Measurements from ENCODE around the gene PGP.

PGP gene

DNA sequence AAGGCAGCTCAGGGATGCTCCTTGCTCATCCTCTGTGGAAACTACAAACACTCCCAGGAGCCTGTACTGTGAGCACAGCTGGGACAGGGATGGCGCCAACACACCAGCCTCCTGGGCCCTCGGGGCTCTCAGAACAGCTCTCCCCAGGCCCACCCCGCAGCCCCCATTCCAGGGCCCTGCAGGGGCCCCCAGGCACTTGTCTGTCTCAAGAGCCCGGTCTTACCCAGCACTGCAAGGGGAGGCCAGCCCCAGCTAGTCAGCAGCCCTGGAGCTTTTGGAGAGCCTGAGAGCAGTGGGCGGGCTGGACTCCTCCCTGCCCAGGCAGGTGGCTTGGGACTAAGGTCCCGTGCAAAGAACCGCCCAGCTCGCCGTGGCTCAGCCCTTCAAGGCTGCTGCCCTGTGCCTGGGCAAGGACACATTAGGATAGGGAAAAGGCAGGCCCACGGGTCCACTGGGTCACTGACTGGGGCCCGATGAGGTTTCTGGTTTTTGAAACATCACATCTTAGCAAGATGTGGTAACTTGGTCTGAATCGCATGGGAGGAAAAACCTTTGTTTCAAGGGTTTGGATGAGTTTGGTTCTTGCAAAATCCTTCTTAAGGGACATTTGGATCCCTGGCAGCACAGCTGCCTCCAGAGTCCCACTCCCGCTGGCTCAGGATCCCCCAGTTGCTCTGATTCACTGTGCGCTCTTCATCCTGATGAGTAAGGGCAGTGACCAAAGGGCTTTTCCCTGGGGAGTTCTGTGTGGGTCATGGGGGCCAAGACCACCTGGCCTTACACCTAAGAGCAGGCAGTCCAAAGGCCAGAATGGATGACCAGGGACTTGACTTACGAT lies 24.4 kb upstream of the PGP start:
- POLR2A ChIA-PET = interaction anchor here (0.7 to 1.5 kb wide), 3 partner anchors 13 to 24 kb away, joined by 3 to 8 read pairs (median 4); partner anchors contain the start of genes ECI1 and PGP
- TF ChIP-seq BHLHE40 (IDR thresholded peaks at IDR 0.05; ENCODE audit: borderline replicate concordance) = no peak
- TF ChIP-seq L3MBTL2 (conservative IDR thresholded peaks at IDR 0.05) = no peak
- no peak for TF ChIP-seq ELF4 (IDR thresholded peaks at IDR 0.05)
- TF ChIP-seq CTBP1 (IDR thresholded peaks at IDR 0.05; ENCODE audit: borderline replicate concordance) = no peak
- no peak for TF ChIP-seq NFRKB (IDR thresholded peaks at IDR 0.05)
- TF ChIP-seq FOXK2 (IDR thresholded peaks at IDR 0.05) = no peak
- no peak for TF ChIP-seq FOXA1 (IDR thresholded peaks at IDR 0.05)
- no peak for TF ChIP-seq SP1 (IDR thresholded peaks at IDR 0.05)
- TF ChIP-seq, protein P1, sequence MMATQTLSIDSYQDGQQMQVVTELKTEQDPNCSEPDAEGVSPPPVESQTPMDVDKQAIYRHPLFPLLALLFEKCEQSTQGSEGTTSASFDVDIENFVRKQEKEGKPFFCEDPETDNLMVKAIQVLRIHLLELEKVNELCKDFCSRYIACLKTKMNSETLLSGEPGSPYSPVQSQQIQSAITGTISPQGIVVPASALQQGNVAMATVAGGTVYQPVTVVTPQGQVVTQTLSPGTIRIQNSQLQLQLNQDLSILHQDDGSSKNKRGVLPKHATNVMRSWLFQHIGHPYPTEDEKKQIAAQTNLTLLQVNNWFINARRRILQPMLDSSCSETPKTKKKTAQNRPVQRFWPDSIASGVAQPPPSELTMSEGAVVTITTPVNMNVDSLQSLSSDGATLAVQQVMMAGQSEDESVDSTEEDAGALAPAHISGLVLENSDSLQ (IDR thresholded peaks at IDR 0.05) = no peak
- TF ChIP-seq ZNF384 (IDR thresholded peaks at IDR 0.05) = no peak
- TF ChIP-seq LEF1 (IDR thresholded peaks at IDR 0.05; ENCODE audit: borderline replicate concordance) = no peak
- TF ChIP-seq FOXM1 (IDR thresholded peaks at IDR 0.05; ENCODE audit: borderline replicate concordance) = no peak
- no peak for TF ChIP-seq TARDBP (IDR thresholded peaks at IDR 0.05)
- TF ChIP-seq HDGF (IDR thresholded peaks at IDR 0.05; ENCODE audit: borderline replicate concordance) = no peak
- CTCF ChIA-PET = interaction anchor here (0.6 to 0.7 kb wide), 2 partner anchors 13 to 216 kb away, joined by 4 read pairs; partner anchors contain the start of gene ECI1

DNA sequence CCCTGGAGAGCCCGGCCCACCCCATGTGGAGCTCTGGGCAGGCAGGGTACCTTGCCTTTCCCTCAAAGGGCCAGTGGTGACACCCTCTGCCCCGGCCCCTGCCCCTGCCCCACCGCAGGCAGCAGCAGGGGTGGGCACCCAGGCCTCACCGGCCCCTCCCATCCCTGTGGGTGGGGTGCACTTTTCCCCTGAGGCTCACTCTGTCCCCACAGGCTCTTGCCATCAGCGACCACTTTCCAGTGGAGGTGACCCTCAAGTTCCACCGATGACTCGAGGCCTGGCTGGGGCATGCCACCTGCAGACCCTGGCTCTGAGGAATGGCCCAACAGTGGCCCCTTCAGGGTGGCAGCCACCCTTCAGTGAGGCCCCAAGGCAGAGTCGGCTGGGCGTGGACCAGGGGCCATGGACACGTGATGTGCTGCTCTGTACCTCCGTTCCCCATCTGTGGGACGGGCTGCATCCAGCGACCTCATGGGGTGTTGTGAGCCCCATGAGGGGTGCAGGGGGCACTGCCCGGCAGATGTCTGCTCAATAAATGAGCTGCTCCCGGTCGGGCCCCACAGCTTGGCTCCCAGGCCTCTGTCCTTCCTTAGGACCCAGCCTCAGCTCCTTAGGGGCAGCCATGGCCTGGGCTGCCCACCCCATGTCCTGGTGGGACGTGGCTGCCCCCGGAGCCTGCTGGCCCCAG lies 23.7 kb upstream of the PGP start:
- POLR2A ChIA-PET = interaction anchor here (0.7 to 1.5 kb wide), 4 partner anchors 13 to 23 kb away, joined by 3 to 8 read pairs (median 4); partner anchors contain the start of genes ECI1 and PGP
- TF ChIP-seq SP1 (IDR thresholded peaks at IDR 0.05) (no peak), NFRKB (IDR thresholded peaks at IDR 0.05) (no peak), FOXA1 (IDR thresholded peaks at IDR 0.05) (no peak), FOXK2 (IDR thresholded peaks at IDR 0.05) (no peak), CTBP1 (IDR thresholded peaks at IDR 0.05; ENCODE audit: borderline replicate concordance) (no peak), SUZ12 (IDR thresholded peaks at IDR 0.05) (no peak), ARNT (IDR thresholded peaks at IDR 0.05) (no peak), HDGF (IDR thresholded peaks at IDR 0.05; ENCODE audit: borderline replicate concordance) (no peak), LEF1 (IDR thresholded peaks at IDR 0.05; ENCODE audit: borderline replicate concordance) (no peak), FOXM1 (IDR thresholded peaks at IDR 0.05; ENCODE audit: borderline replicate concordance) (no peak), L3MBTL2 (conservative IDR thresholded peaks at IDR 0.05) (no peak), TARDBP (IDR thresholded peaks at IDR 0.05) (no peak), BHLHE40 (IDR thresholded peaks at IDR 0.05; ENCODE audit: borderline replicate concordance) (no peak), ZNF384 (IDR thresholded peaks at IDR 0.05) (no peak), ELF4 (IDR thresholded peaks at IDR 0.05) (no peak)
- TF ChIP-seq, protein P1 (IDR thresholded peaks at IDR 0.05) = no peak
- DNase-seq (ENCODE audit: extremely low spot score) = no peak
- CTCF ChIA-PET = interaction anchor here (0.6 to 0.7 kb wide), 2 partner anchors 13 to 215 kb away, joined by 4 read pairs; partner anchors contain the start of gene ECI1

More for the DNA sequence above, 24.4 kb upstream of the PGP start:
- no peak for DNase-seq (ENCODE audit: extremely low spot score)

- no peak for DNase-seq (ENCODE audit: extremely low spot score)
- TF ChIP-seq BHLHE40 (IDR thresholded peaks at IDR 0.05; ENCODE audit: borderline replicate concordance) (no peak), SP1 (IDR thresholded peaks at IDR 0.05) (no peak), FOXA1 (IDR thresholded peaks at IDR 0.05) (no peak), CTBP1 (IDR thresholded peaks at IDR 0.05; ENCODE audit: borderline replicate concordance) (no peak), TARDBP (IDR thresholded peaks at IDR 0.05) (no peak), HDGF (IDR thresholded peaks at IDR 0.05; ENCODE audit: borderline replicate concordance) (no peak), FOXM1 (IDR thresholded peaks at IDR 0.05; ENCODE audit: borderline replicate concordance) (no peak), SUZ12 (IDR thresholded peaks at IDR 0.05) (no peak), FOXK2 (IDR thresholded peaks at IDR 0.05) (no peak)
- ChIA-PET POLR2A (interaction anchor here (1.4 to 1.5 kb wide), 2 partner anchors 14 to 23 kb away, joined by 4 to 8 read pairs; partner anchors contain the start of genes ECI1 and PGP), CTCF (no interaction called here)
Observed at GRCh38 chr16:2237493-2238149, 23.0 kb upstream of the PGP start.

DNA sequence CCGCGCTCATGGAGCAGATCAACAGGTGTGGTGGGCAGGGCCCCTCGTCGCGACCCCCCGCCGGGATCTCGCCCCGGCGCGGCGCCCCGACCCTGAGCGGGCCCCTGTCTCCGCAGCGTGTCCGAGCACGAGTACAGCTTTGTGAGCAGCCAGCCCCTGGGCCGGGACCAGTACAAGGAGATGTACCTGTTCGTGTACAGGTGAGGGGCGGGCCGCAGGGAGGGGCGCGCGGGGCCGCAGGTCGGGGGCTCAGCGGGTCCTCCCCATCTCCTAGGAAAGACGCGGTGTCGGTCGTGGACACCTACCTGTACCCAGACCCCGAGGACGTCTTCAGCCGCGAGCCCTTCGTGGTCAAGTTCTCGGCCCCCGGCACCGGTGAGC lies 22.5 kb upstream of the PGP start:
- TF ChIP-seq L3MBTL2 (conservative IDR thresholded peaks at IDR 0.05) = no peak
- no peak for TF ChIP-seq ZNF384 (IDR thresholded peaks at IDR 0.05)
- TF ChIP-seq ELF4 (IDR thresholded peaks at IDR 0.05) = no peak
- TF ChIP-seq HDGF (IDR thresholded peaks at IDR 0.05; ENCODE audit: borderline replicate concordance) = no peak
- no peak for TF ChIP-seq SP1 (IDR thresholded peaks at IDR 0.05)
- no peak for TF ChIP-seq LEF1 (IDR thresholded peaks at IDR 0.05; ENCODE audit: borderline replicate concordance)
- no peak for TF ChIP-seq CTBP1 (IDR thresholded peaks at IDR 0.05; ENCODE audit: borderline replicate concordance)
- no peak for TF ChIP-seq FOXK2 (IDR thresholded peaks at IDR 0.05)
- TF ChIP-seq FOXA1 (IDR thresholded peaks at IDR 0.05) = no peak
- TF ChIP-seq, protein P1 (IDR thresholded peaks at IDR 0.05) = no peak
- no peak for TF ChIP-seq FOXM1 (IDR thresholded peaks at IDR 0.05; ENCODE audit: borderline replicate concordance)
- no peak for TF ChIP-seq SUZ12 (IDR thresholded peaks at IDR 0.05)
- no peak for DNase-seq (ENCODE audit: extremely low spot score)
- POLR2A ChIA-PET = interaction anchor here (1.4 kb wide), 2 partner anchors 13 to 15 kb away, joined by 4 read pairs; partner anchors contain the start of gene ECI1
- CTCF ChIA-PET = no interaction called here

Measured in HEK293T (cell line).